Measurements from ENCODE around the gene MCM3AP.
"Not testable (repeated sequence)": the region's sequence is repeated elsewhere in the genome, so short reads cannot be mapped to it uniquely, and the experiment has no call there.

The MCM3AP gene

GRCh38 chr21:46247699-46248421 lies 37.6 kb downstream of the MCM3AP start:
- no peak overlapping the region for H3K4me3 ChIP-seq (ENCODE audit: low read depth, low read length)
- no peak for TF ChIP-seq CTCF (IDR thresholded peaks at IDR 0.05; ENCODE audit: low read depth, low read length)

GRCh38 chr21:46246345-46246744 lies 39.1 kb downstream of the MCM3AP start:
- TF ChIP-seq CTCF (IDR thresholded peaks at IDR 0.05; ENCODE audit: low read depth, low read length) = no peak
- no peak overlapping the region for H3K4me3 ChIP-seq (ENCODE audit: low read depth, low read length)

- no peak for TF ChIP-seq CTCF (IDR thresholded peaks at IDR 0.05; ENCODE audit: low read depth, low read length)
- H3K4me3 ChIP-seq (ENCODE audit: low read depth, low read length) = no peak overlapping the region
Observed at GRCh38 chr21:46245213-46245915, 40.0 kb downstream of the MCM3AP start.

GRCh38 chr21:46244602-46245001 lies 40.8 kb downstream of the MCM3AP start:
- TF ChIP-seq CTCF (IDR thresholded peaks at IDR 0.05; ENCODE audit: low read depth, low read length) = no peak
- no peak overlapping the region for H3K4me3 ChIP-seq (ENCODE audit: low read depth, low read length)

- TF ChIP-seq CTCF (IDR thresholded peaks at IDR 0.05; ENCODE audit: low read depth, low read length) = no peak
- H3K4me3 ChIP-seq (ENCODE audit: low read depth, low read length) = no peak overlapping the region
Observed at GRCh38 chr21:46243960-46244361, 41.5 kb downstream of the MCM3AP start.

GRCh38 chr21:46243325-46243724 lies 42.1 kb downstream of the MCM3AP start:
- TF ChIP-seq CTCF (IDR thresholded peaks at IDR 0.05; ENCODE audit: low read depth, low read length) = no peak
- no peak overlapping the region for H3K4me3 ChIP-seq (ENCODE audit: low read depth, low read length)

GRCh38 chr21:46241577-46241976 lies 43.8 kb downstream of the MCM3AP start:
- H3K4me3 ChIP-seq (ENCODE audit: low read depth, low read length) = not testable (repeated sequence)
